ENCODE data around the gene POLE2. TPM values are rescaled to one million over a fixed set of nuclear protein-coding genes. Genes with fewer than 3 reads are reported as not detected.

Gene POLE2, protein sequence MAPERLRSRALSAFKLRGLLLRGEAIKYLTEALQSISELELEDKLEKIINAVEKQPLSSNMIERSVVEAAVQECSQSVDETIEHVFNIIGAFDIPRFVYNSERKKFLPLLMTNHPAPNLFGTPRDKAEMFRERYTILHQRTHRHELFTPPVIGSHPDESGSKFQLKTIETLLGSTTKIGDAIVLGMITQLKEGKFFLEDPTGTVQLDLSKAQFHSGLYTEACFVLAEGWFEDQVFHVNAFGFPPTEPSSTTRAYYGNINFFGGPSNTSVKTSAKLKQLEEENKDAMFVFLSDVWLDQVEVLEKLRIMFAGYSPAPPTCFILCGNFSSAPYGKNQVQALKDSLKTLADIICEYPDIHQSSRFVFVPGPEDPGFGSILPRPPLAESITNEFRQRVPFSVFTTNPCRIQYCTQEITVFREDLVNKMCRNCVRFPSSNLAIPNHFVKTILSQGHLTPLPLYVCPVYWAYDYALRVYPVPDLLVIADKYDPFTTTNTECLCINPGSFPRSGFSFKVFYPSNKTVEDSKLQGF
- total RNA-seq: 1.3 and 19.2 TPM in 2 replicates

DNA sequence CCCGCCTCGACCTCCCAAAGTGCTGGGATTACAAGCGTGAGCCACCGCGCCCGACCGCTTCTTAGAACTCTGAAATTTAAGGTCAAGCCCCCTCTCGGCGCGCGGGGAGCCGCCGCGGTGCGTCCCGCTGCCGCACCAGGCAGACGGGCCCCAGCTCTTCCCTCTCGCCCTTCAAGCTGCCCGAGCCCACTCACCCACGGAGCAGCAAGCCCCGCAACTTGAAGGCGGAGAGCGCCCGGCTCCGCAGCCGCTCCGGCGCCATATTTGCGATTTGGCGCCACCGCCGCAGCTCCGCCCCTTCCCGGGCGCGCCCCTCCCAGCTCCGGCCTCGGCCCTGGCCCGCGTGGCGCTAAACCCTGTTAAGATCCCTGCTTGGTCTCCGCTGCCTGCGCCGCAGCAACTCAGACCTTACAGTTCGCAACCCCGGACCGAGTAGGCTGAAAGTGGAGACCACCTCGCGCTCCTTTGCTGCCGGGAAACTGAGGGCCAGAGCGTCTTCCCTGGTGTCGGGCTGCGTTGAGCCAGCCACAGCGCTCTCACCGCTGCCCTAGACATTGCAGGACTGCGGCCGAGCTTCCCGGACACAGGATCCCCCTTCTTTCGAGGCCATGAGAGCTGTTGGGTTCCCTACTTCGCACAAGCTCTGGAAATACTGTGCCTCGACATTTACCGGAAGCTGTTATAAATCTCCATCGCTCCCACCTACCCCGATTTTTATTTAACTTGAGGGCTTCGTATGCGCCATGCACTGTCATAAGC, at the start of gene POLE2:
Gene POLE2 (minus strand): TSS at position 273 of the 759 bp plus-strand sequence. CDS start 11 bp downstream, at position 262.

GRCh38 chr14:49692811-49693734, 5.1 kb upstream of the POLE2 start, which contains the start of gene KLHDC1:
TSS of gene KLHDC1 (plus strand) at chr14:49693120. CDS start at chr14:49693195, 75 bp downstream.

GRCh38 chr14:49634547-49635334, 53.3 kb downstream of the POLE2 start, which contains the start of gene DNAAF2:
TSS of gene DNAAF2 (minus strand) at chr14:49635244. CDS start at chr14:49635149, 95 bp downstream.

GRCh38 chr14:49620182-49621113, 67.6 kb downstream of the POLE2 start, which contains the start of the genes MGAT2 and RPL36AL:
TSS of gene MGAT2 (plus strand) at chr14:49620799. CDS start at chr14:49621269, 470 bp downstream.
TSS of gene RPL36AL (minus strand) at chr14:49620626. CDS start at chr14:49619104, 1,522 bp downstream.

DNA sequence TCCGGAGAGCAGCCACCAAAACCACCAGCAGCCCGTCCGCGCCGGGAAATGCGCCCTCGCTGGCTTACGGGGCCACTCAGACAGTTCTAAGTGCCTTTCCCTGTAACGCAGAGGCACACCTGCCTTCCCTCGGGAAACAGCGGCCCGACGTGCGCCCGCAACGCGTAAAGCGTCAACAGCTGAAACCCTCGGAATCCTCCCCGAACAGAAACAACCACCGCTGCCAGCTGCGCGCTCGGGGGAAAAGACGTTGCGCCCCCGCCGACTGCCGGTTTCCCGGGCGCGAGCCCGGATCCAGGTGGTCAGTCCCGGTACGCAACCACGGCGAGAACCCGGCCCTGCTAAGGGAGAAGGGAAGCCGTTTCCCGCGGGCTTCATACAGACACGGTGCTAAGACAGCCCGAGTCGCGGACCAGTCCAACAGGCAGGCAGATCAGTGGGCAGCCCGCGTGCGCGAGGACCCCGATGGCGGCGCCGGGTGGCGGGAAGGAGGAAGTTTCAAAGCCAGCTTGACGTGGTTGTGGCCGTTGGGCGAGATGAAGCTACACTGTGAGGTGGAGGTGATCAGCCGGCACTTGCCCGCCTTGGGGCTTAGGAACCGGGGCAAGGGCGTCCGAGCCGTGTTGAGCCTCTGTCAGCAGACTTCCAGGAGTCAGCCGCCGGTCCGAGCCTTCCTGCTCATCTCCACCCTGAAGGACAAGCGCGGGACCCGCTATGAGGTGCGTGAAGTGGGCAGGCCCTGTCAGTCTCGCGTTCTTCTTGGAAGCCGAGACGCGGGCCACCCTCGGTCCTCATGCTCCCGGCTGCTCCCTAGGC, 89.3 kb downstream of the POLE2 start, which contains the start of gene LRR1:
Gene LRR1 (plus strand): TSS at position 456 of the 816 bp plus-strand sequence. CDS start 81 bp downstream, at position 537.

Small RNA genes lying within 50 kb of the gene (small RNA-seq; reads per million reads assigned to genes)
- gene AL139099.3 (ENCODE audit: low replicate concordance) (not detected), gene RNU6ATAC30P (ENCODE audit: low replicate concordance) (not detected)

Other genes starting within 250 kb of the POLE2 start
- gene RPS29, start 101.8 kb downstream of the POLE2 start, total RNA-seq: 1,090 and 1,752 TPM in 2 replicates
- 5.5 and 33.8 TPM in 2 replicates for gene LRR1, start 89.3 kb downstream of the POLE2 start, total RNA-seq
- 93.6 and 363 TPM in 2 replicates for gene RPL36AL, start 67.6 kb downstream of the POLE2 start, total RNA-seq
- gene MGAT2, start 67.4 kb downstream of the POLE2 start, total RNA-seq: 133 and 162 TPM in 2 replicates
- 8.3 and 11.2 TPM in 2 replicates for gene DNAAF2, start 53.0 kb downstream of the POLE2 start, total RNA-seq
- gene KLHDC1, start 4.9 kb upstream of the POLE2 start, total RNA-seq: 1.6 and 2.4 TPM in 2 replicates
- 50.1 and 78.3 TPM in 2 replicates for gene KLHDC2, start 79.9 kb upstream of the POLE2 start, total RNA-seq
- 48.6 and 61.4 TPM in 2 replicates for gene NEMF, start 164.6 kb upstream of the POLE2 start, total RNA-seq
- 41.4 and 88.0 TPM in 2 replicates for gene ARF6, start 204.9 kb upstream of the POLE2 start, total RNA-seq